Measurements from ENCODE around the gene CD109.

DNA sequence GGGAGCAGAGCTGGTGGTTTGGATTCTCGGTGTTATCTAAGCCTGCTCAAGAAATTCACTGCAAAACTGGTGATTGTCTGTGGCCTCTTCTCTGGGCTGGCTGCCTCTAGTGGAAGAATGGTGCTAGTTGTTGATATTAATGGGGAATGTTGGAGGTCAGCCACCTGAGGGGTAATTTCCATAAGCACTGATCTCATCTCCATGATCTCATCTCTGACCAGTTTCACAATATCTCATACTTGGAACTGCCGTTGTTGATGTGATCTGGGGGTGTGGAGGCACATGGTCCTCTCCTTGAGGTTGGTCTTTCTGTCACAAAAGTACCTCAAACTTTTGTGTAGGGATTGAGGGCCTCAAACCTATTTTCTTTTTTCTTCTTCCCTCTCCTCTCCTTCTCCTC lies 102.6 kb downstream of the CD109 start:
- TF ChIP-seq, protein P1, sequence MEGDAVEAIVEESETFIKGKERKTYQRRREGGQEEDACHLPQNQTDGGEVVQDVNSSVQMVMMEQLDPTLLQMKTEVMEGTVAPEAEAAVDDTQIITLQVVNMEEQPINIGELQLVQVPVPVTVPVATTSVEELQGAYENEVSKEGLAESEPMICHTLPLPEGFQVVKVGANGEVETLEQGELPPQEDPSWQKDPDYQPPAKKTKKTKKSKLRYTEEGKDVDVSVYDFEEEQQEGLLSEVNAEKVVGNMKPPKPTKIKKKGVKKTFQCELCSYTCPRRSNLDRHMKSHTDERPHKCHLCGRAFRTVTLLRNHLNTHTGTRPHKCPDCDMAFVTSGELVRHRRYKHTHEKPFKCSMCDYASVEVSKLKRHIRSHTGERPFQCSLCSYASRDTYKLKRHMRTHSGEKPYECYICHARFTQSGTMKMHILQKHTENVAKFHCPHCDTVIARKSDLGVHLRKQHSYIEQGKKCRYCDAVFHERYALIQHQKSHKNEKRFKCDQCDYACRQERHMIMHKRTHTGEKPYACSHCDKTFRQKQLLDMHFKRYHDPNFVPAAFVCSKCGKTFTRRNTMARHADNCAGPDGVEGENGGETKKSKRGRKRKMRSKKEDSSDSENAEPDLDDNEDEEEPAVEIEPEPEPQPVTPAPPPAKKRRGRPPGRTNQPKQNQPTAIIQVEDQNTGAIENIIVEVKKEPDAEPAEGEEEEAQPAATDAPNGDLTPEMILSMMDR (IDR thresholded peaks at IDR 0.05), result peak in 3 of 5 experiments; percentile 8 to 20 (median 18)
- TF ChIP-seq POLR2A (IDR thresholded peaks at IDR 0.05) (no peak), EP300 (IDR thresholded peaks at IDR 0.05) (peak in 1 of 2 donors; percentile 77)
